ENCODE results near the gene FGFBP3.
"Not testable (repeated sequence)": the region's sequence is repeated elsewhere in the genome, so short reads cannot be mapped to it uniquely, and the experiment has no call there.

Gene FGFBP3

DNA sequence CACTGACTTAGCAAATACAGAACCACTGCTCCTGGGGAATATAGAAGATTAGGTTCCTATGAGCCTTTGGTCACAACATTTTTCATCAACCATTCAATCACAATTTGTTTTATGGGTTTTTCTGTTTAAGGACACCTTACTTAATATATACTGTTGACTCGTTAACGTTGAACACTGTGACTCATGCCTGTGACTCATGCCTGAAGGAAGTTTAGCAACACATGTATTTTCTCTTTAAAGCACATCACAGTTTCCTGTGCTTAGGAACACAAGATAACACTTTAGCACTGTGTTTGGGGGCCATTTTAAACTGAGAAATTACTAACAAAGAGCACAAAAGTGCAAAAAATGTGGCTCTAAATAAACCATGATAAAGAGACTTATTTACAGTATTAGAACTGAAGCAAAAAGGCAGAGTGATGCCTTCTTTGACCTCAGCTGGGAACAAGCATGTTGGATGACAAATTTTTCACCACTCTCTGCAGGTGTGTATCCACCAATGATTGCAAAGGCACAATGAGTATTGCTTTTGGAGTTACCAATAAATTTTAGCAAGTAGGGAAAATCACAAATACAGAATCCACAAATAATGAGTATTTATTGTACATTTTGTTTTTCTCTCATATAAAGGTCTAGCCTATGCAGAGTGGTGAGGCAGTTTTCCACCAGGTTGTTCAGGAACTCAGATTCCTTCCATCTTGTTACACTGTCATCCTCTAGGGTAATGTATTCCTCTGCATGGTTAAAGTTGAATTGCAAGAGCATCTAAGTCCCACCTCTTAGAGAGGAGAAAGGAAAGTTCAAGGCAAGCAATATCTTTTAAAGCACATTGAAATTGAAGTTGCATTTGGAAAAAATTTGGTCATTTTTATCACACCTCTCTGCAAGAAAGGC lies 7.3 kb downstream of the FGFBP3 start:
- DNase-seq, result no peak

DNA sequence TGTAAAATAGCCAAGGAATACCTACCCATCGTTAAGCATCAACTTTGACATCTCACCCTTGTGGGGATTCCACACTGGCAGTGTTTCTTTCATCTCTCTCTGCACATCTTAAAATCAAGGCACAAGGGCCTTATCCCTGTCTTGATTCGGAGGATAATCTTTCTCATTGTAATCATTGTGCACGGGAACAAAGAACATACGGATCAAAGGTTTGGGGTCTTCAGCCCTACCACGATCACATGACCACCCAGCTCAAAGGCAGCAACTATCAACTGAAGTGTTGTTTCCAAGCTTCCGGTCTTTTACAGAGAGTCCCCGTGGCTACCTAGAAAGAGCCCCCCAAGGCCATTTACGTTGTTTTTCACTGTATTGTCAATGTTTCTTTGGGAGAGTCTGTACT lies 11.9 kb downstream of the FGFBP3 start:
- no peak for DNase-seq

DNA sequence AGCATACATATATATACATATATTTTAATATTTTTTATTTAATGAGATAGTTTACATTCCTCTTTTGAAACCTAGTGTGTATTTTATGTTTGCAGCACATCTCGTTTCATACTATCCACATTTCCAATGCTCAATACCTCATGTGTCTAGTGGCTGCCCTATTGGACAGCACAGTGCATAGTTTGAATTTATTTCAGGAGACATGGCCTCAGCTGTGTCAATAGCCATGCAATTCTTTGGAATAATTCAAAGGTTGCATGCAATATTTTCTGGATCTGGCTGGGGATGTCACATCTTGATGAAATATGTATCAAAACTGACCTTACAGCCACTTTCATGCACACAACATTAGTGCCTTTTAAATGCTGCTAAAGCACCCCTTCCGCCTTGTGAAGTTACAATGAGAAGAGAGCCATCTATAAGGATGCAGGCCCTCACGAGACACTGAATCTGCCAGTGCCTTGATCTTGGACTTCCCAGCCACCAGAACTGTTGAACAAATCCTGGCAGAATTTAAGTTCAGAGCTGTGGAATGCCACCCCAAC lies 13.0 kb downstream of the FGFBP3 start:
- no peak for DNase-seq

DNA sequence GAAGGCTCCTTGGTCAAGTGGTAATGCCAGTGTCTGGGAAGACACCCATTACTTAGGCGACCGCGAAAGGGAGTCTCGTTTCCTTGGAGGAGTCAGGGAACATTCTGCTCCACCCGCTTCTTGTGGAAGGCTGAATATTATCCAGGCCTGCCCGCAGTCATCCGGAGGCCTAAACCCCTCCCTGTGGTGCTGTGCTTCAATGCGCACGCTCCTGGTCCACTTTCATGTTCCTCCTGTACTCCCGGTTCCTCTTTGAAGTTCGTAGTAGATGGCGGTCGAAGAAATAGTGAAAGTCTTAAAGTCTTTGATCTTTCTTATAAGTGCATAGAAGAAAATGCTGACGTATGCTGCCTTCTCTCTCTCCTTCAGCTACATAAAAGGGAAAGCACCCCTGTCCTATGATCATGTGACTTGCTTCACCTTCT lies 15.0 kb downstream of the FGFBP3 start:
- not testable (repeated sequence) for DNase-seq

DNA sequence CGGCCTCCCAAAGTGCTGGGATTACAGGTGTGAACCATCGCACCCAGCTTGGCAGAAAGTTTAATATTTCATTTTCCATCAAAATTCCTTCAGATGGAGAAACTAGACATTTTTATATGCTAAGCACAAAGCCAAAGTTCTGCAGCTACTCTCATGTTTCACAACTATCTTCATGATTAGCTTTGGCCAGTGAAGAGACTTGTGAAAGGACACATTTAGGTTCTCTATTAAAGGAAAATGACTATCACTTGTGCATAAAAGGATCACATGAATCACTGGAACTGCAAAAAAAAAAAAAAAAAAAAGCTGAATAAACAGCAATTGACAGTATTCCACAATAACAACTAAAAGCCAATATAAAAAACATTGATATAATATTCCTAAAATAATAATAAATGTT lies 16.2 kb downstream of the FGFBP3 start:
- no peak for DNase-seq

DNA sequence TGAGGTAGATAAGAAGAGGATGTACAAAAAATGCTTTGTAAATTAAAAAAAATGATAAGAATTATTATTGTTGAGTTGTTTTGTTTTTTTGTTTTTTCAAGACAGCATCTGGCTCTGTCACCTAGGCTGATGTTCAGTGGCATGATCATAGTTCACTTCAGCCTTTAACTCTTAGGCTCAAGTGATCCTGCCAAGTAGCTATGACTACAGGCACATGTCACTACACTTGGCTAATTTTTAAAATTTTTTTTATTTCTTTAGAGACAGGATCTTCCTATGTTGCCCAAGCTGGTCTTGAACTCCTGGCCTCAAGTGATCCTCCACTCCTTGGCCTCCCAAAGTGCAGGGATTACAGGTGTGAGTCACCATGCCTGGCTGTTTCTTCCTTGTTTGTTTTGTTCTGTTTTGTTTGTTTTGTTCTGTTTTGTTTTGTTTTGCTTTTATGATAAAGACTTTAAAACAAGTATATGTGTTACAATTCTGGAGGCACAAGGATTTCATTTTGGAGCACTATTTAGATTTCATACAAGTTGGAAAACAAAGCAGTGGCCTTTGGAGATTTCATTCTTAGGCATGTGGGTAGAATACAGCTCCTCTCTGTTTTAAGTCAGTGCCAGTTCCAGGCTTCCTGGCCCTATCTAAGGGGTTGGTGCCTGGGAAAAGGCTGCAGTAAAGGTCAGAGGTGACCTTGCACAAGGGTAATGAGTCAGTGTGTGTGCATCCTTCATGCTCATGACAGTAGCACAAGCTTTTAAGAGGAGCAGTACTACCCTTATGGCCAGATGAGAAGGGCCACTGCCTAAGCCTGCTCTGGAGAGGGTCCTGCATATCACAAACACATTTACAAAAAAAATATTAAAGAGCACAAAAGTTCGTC lies 17.9 kb downstream of the FGFBP3 start:
- no peak for DNase-seq

DNA sequence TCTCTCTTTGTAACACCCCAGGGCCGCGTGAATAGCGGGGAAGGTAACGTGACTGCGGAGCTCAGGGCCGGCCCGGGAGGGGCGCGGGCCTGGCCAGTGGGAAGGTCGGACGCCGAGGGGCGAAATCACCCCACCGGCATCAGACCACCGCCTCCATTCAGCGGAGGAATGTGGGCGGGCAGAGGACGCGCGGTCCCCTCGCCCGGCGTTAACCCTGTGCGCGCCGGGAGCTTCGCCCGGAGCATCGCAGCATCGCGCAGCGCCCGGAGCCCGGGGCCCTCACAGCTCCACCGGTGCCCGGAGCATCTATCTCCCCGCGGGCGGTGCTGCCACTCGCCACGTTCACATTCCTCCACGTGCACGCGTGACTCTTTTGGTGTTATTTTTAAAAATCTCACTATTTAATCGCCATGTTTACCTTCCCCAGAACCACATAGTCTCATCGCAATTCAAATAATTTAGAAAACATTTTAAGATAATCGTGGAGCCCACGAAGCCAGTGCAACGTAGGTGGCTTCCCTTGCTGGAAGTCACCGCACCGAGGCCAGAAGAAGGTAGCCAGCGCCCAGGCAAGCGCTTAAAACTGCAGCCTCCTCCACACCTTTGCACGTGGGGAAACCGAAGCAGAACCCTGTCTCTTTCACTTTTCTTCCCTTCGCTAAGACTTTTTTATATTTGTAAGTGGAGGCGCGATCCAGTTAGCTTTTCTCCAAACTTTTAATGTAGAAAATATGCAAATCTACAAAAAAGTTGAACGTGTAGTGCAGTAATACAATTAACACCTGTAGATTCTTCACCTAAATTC lies 21.8 kb downstream of the FGFBP3 start:
- DNase-seq, result no peak

DNA sequence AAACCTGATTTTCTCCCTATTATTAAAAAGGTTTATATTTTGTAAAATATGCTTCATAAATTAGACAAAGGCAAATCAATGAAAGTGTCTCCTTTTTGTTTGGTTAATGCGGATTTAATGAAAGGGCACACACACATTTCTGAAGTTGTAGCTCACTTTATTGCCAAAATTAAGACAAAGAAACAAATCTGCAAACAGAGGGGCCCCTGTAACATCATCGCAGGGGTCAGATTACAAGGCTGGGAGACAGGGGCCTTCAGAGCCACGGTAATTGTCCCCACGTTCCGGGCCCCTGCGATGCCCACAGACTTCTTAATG lies 22.4 kb downstream of the FGFBP3 start:
- no peak for DNase-seq

DNA sequence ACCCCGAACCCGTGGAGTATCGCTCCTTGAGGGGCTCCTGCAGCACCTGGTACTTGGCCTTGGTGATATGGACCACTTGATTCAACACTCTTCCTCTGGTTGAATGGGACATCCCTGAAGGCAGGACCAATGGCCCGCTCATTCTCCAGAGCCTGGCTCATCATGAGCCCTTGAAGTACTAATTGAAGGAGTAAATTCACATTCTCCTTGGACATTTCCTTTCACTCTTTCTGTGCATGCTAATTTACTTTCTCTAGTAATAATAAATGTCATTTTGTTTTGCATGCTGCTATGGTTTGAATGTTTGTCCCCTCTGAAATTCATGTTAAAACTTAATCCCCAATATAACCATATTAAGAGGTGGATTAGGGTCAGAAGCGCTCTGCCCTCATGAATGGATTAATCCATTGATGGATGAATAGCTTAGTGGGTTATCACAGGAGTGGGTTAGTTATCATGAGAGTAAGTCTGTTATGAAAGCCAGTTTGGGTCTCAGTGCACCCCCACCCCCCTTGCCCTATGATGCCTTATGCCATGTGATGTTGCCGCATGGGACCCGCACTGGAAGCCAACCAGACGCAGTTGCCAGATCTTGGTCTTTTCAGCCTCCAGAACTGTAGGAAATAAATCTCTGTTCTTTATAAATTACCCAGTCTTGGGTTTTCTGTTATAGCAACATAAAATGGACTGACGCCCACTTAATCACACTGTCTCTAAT lies 23.8 kb downstream of the FGFBP3 start:
- DNase-seq, result no peak

DNA sequence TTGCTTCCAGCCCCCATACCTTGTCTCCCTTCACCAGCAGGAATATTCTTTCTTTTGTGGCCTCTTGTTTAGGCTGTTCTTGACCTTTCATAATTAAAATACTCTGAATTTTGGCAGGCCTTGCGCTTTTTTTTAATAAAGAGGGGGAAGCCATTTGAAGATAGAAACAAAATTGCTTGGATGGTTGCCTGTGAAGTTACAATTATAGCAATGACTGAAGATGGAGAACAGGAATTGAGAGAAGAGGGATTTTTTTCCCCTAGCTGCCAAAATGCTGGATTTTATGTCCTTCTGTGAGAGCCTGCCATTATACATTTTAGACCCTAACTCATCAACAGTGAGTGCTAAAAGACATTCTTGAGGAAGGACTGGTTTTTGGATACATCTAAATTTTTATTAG lies 24.8 kb downstream of the FGFBP3 start:
- DNase-seq, result no peak

DNA sequence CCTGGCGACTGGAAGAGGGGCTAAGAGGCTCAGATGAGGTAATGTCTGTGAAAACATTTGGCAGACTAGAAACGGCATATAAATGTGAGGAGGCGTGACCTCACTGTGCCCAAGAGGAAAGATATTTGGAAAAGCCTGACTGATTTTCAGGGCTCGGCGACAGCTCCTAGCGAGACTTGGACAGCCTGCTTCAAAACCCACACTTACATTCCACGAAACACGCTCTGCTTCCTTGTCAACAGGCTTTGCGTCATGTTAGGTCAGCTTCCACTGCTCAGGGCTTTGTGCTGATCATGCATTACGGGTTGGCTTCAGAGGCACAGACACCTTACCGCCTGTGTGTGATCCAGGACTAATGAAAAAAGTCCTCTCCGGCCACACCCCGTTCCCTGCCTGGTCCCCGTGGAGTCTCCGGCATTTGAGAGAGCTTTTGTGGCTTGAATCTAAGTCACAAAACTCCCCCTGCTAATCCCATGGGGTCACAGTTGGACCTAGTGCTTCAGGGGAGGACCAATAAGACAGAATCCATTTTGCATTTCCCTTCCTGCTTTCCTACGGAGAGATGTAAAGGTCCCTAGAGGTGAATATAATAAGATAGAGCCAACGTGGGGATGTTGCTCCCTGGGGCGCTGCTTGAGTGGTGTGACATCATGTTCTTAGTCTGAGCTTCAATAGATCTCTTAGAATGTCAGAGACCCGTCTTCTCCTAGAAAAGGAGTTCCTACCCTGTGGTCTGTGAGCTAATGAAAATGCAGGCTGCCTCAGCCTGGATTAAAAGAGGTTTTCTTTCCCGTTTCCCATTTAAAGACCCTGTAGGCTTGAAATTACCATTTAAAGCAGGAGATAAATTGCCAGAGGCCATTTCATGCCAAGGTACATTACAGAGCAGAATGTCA lies 25.5 kb downstream of the FGFBP3 start:
- DNase-seq, result no peak

DNA sequence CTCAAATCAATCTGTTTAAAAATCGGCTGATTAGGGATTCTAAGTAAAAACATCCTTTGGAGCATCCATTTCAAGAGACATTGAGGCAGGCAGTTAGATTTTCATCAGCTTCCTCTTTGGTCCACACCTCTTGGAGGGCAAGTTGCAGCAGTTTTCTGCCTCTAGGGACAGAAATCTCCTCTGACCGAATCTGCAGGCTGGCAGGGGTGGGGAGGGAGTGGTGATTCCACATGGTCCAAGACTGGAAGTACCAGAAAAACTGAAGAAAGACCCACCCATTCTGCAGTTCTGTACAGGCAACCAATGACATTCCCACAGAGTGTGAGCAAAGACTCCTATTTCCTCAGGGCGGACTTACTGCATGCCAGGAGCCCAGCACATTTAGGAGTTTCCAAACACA lies 29.0 kb downstream of the FGFBP3 start:
- DNase-seq, result no peak

DNA sequence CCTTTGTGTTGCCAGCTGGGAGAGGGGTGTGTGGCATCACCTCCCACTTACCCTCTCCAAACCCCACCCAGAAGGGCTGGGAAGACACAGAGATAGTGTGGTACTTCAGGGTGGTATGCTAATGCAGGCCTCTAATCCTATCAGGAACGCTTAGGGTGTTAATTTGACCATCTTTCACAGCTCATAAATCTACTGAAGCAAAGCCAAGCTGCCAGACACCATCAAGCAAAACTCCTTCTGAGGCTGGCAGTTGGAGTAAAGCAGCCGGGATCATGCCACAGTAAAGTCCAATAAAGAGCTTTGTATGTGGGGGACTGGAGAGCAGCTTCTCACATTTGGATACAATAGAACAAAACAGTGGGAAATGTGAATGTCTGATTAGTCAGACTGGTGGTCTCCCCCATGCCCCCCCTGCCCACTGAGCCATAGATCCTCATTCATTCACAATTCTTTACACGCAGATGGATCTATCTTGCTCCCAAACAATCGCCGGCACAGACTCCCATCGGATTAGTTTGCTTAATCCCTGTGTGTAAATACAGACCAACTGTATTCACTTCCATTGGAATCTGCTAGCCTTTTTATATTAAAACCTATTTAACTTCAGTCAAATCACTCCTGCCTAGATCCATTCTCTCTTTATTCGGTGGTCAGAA lies 29.6 kb downstream of the FGFBP3 start:
- DNase-seq, result no peak

DNA sequence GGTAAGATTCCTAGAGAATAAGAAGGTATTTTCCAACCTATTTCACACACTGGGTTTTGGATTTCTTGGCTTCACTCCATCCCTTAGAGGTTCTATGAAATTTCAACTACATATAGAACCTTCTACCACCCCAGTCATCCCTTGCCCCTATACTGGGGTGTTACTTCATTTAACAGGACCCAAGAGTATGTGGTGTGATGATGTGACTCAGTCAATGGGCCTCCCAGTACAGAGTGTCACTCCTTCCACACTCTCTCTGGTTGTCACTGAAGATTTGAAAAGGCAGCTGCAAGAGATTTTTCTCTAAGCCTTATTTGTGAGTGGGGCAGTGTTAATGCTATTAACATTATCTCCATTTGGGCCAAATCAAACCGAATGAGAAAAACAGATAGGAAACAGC lies 33.5 kb downstream of the FGFBP3 start:
- no peak for DNase-seq

DNA sequence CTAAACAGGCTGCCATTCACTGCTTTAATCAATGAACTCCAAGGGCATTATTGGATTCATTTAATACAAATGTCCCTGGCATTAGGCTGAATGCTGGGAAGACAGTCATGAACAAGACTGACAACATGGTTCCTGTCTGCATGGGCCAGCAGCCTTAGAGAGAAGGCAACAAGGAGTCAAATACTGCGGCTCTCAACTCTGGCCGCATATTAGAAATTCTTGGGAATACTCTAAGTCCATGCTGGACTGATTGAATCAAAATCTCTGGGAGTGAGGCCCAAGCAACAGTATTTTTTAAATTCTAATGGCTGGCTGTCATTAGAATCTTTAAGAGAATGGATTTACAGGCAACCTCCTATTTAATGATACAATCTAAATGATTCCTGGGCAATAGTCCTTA lies 34.1 kb downstream of the FGFBP3 start:
- no peak for DNase-seq

DNA sequence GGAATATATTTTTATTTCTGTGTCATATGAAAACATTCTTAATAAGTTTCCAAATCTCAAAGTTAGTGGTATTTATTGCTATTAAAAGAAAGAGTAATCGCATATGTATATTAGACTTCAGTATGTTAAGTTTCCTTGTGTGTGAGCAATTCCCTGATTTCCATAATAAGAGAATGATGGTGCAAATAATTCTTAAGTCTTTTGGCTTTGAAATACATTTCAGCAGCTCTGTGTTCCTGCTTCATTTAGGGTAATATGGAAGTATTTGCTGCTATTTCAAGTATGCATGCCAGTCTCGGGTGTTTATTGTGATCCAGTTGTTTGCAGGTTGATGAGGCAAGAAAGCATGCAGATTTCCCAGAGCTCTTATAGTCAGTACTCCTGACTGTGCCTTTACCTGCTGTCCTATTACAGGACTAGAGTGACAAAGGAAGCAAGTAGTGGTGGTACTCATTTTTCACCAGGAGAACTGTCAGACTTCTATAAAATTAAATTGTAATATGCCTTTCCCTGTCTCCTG lies 43.7 kb downstream of the FGFBP3 start:
- DNase-seq, result no peak

DNA sequence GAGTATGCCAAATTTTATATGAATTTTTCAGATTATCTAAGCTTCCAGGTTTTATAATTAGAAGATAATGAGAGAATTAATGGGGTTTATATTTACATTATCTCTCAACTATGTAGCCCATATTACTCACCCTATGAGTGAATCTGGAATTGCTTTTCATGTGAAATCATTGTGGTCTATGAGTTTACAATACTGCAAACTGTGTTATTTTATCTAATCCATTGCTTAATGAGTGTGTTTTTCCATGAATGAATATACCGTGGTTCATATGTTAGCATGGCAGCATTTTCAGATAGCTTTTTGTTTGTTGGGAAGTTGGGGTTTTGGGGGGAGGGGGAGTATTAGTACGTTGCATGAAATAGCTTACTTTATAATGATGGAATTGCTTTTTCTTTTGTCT lies 44.5 kb downstream of the FGFBP3 start:
- no peak for DNase-seq

DNA sequence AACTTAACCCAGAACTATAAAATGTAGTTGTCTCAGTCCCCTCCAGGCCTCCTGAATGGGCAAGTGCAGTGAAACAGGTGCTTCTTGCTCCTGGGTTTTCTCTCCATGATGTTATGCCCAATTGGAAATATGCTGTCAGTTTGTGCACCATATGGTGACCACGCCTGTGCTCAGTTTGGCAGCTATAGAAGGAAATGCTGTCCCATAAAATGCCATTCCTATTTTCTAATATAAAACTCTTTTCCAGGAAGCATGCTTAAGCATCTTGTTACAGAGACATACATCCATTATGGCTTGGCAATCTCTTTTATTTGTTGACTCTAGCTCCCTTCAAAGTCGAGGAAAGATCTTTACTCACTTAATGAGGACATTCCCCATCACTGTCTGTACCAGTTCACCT lies 45.2 kb downstream of the FGFBP3 start:
- no peak for DNase-seq

DNA sequence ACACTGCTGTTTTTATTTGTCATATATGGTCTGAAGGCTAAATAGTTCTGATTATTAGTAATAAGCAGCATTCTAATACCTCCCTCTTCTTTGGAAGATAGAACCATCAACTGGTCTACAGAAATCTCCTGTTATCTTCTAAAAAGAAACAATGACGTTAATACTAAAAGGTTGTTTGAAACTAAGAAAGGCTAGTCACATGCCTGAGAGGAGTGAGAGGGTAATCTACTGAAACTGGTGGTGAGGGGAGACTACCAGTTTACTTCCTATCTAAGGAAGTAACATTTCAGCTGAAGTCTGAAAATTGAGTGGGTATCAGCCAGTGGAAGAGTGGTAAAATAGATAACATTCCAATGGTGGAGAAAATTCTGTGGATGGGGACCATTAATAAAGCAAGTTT lies 48.4 kb downstream of the FGFBP3 start:
- no peak for DNase-seq

DNA sequence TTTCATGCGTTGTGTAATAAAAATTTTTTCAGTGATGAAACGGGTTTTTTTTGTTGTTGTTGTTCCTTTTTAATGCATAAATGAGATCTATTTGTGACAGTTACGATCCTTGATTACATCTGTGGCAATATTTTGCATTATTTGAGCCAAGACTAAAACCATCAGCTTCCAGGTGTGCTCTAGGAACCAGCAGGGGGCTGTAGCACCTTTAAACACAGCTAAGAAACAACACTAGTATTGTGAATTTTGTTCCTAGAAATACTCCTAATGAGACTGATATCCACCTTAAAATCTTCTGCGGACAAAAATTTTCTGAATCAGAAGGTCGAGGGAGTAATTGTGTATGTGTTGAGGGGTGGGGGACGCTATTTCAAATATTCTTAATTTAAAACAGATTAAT lies 52.6 kb downstream of the FGFBP3 start:
- DNase-seq, result no peak
